Measurements from ENCODE around the gene RPGRIP1L. TPM values are rescaled to one million over a fixed set of nuclear protein-coding genes. Genes with fewer than 3 reads are reported as not detected.

Gene RPGRIP1L
- total and polyA plus RNA-seq, 2 donors (not counting 1 experiment from before 2014, with no cell fraction given), result 1.0 to 7.1 TPM

DNA sequence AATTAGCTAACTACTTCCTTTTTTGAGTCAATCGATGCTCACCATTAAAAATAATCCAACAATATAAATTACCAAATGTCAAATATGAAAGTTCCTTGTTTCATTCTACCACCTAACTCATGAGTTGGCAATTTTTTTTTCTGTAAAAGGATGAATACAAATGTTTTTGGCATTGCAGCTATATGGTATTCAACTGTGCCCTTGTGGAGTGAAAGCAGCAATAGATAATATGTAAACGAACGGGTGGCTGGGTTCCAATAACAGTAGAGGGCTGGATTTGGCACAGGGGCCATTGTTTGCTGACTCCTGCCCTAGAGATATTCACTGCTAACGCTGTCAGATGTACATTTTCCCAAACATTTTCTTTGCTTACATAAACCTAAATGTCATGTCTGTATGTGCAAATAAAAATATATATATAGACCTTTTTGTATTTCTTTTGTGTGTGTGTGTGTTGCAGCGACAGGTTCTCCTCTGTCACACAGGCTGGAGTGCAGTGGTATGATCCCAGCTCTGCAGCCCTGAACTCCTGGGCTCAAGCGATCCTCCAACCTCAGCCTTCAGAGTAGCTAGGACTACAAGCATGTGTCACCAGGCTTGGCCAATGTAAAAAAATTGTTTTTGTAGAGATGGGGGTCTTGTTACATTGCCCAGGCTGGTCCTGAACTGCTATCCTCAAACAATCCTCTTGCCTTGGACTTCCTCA is 73.9 kb downstream of the RPGRIP1L start:
- TF ChIP-seq EZH2 (IDR thresholded peaks at IDR 0.05; ENCODE audit: borderline replicate concordance, insufficient read depth, low read depth, low read length, poor library complexity, severe bottlenecking), result no peak
- TF ChIP-seq, protein P1, sequence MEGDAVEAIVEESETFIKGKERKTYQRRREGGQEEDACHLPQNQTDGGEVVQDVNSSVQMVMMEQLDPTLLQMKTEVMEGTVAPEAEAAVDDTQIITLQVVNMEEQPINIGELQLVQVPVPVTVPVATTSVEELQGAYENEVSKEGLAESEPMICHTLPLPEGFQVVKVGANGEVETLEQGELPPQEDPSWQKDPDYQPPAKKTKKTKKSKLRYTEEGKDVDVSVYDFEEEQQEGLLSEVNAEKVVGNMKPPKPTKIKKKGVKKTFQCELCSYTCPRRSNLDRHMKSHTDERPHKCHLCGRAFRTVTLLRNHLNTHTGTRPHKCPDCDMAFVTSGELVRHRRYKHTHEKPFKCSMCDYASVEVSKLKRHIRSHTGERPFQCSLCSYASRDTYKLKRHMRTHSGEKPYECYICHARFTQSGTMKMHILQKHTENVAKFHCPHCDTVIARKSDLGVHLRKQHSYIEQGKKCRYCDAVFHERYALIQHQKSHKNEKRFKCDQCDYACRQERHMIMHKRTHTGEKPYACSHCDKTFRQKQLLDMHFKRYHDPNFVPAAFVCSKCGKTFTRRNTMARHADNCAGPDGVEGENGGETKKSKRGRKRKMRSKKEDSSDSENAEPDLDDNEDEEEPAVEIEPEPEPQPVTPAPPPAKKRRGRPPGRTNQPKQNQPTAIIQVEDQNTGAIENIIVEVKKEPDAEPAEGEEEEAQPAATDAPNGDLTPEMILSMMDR (IDR thresholded peaks at IDR 0.05), result no peak
- intact Hi-C loops (cut with micrococcal nuclease), result no loop called here
- no peak overlapping the region for H3K27ac ChIP-seq (ENCODE audit: low read length in 2 of 2)
- H3K79me2 ChIP-seq (ENCODE audit: control insufficient read depth, insufficient read depth, low read length), result no peaks in the 10 kb centered on the region
- no peak for DNase-seq
- H3K27me3 Mint-ChIP-seq, result no peaks in the 10 kb centered on the region
- no peaks in the 10 kb centered on the region for H3K9me3 Mint-ChIP-seq (ENCODE audit: insufficient read depth)
- no peak for ATAC-seq (ENCODE audit: low read depth)
- CTCF ChIA-PET, result no interaction called here
- peaks cover 5% of the 10 kb centered on the region for H3K4me1 Mint-ChIP-seq
- no peaks in the 10 kb centered on the region for H3K27me3 ChIP-seq (replicated peaks in 1 of 4; ENCODE audit: control extremely low read depth in 1 of 4, control insufficient read depth in 3 of 4, insufficient read depth in 4 of 4, low read length in 3 of 4)
- H3K4me2 ChIP-seq (replicated peaks; ENCODE audit: low read depth, low read length, poor library complexity, severe bottlenecking), result no peak overlapping the region
- no peaks in the 10 kb centered on the region for H3K36me3 ChIP-seq (replicated peaks in 1 of 2; ENCODE audit: control extremely low read depth in 1 of 2, control insufficient read depth in 1 of 2, extremely low read depth in 1 of 2, insufficient read depth in 2 of 2, low read length in 1 of 2)
- H3K4me3 ChIP-seq (ENCODE audit: control extremely low read depth in 1 of 5, extremely low read depth in 1 of 5, insufficient read depth in 1 of 5, low read depth in 2 of 5, low read length in 4 of 5), result no peak overlapping the region
- no peak overlapping the region for H3K4me3 Mint-ChIP-seq
- WGBS (ENCODE audit: insufficient coverage), result 100% methylated on average over 1 of the region's 6 CpGs
- no peaks in the 10 kb centered on the region for H4K20me1 ChIP-seq (ENCODE audit: control insufficient read depth, insufficient read depth, low read length, poor library complexity, severe bottlenecking)
- no peak overlapping the region for H3K27ac Mint-ChIP-seq
- H2AFZ ChIP-seq (ENCODE audit: insufficient read depth, low read depth, low read length, poor library complexity, severe bottlenecking), result no peak overlapping the region
- POLR2A ChIA-PET, result no interaction called here
- H3K4me1 ChIP-seq (ENCODE audit: control insufficient read depth in 2 of 2, insufficient read depth in 2 of 2, low read length in 2 of 2), result no peaks in the 10 kb centered on the region
- H3K9me3 ChIP-seq (ENCODE audit: control extremely low read depth in 1 of 3, control insufficient read depth in 2 of 3, insufficient read depth in 1 of 3, low read length in 2 of 3), result peaks cover 0 to 6% (median 0%) of the 10 kb centered on the region in 3 donors
- no peak overlapping the region for H3K9ac ChIP-seq (ENCODE audit: low read length)

DNA sequence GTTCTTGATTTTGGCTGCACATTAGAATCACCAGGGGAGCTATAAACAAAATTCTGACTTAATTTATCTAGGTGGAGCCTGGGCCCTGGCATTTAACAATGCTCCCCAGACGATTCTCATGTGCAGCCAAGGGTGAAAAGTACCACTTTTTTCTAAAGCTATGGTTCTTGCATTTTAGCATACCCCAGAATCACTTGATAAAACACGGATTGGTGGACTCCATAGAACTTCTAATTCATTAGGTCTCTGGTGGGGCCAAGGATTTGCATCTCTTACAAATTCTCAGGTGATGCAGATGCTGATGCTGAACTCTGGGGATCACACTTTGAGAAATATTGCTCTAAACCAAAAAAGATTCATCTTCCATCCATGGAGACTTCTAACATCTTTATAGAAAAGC is 74.5 kb downstream of the RPGRIP1L start:
- Mint-ChIP-seq H3K4me3 (no peak overlapping the region), H3K27ac (no peak overlapping the region), H3K27me3 (no peaks in the 10 kb centered on the region), H3K4me1 (peaks cover 5% of the 10 kb centered on the region), H3K9me3 (ENCODE audit: insufficient read depth) (no peaks in the 10 kb centered on the region)
- DNase-seq (no peak), ATAC-seq (ENCODE audit: low read depth) (no peak)
- POLR2A ChIA-PET, result no interaction called here
- Histone ChIP-seq H2AFZ (ENCODE audit: insufficient read depth, low read depth, low read length, poor library complexity, severe bottlenecking) (no peak overlapping the region), H3K9ac (ENCODE audit: low read length) (no peak overlapping the region), H3K9me3 (ENCODE audit: control extremely low read depth in 1 of 3, control insufficient read depth in 2 of 3, insufficient read depth in 1 of 3, low read length in 2 of 3) (peaks cover 0 to 6% (median 0%) of the 10 kb centered on the region in 3 donors), H3K36me3 (replicated peaks in 1 of 2; ENCODE audit: control extremely low read depth in 1 of 2, control insufficient read depth in 1 of 2, extremely low read depth in 1 of 2, insufficient read depth in 2 of 2, low read length in 1 of 2) (no peaks in the 10 kb centered on the region), H4K20me1 (ENCODE audit: control insufficient read depth, insufficient read depth, low read length, poor library complexity, severe bottlenecking) (no peaks in the 10 kb centered on the region), H3K79me2 (ENCODE audit: control insufficient read depth, insufficient read depth, low read length) (no peaks in the 10 kb centered on the region), H3K4me1 (ENCODE audit: control insufficient read depth in 2 of 2, insufficient read depth in 2 of 2, low read length in 2 of 2) (no peaks in the 10 kb centered on the region), H3K4me2 (replicated peaks; ENCODE audit: low read depth, low read length, poor library complexity, severe bottlenecking) (no peak overlapping the region), H3K4me3 (ENCODE audit: control extremely low read depth in 1 of 5, extremely low read depth in 1 of 5, insufficient read depth in 1 of 5, low read depth in 2 of 5, low read length in 4 of 5) (no peak overlapping the region), H3K27ac (ENCODE audit: low read length in 2 of 2) (no peak overlapping the region), H3K27me3 (replicated peaks in 1 of 4; ENCODE audit: control extremely low read depth in 1 of 4, control insufficient read depth in 3 of 4, insufficient read depth in 4 of 4, low read length in 3 of 4) (no peaks in the 10 kb centered on the region)
- TF ChIP-seq, protein P1 (IDR thresholded peaks at IDR 0.05), result no peak
- TF ChIP-seq EZH2 (IDR thresholded peaks at IDR 0.05; ENCODE audit: borderline replicate concordance, insufficient read depth, low read depth, low read length, poor library complexity, severe bottlenecking), result no peak
- intact Hi-C loops (cut with micrococcal nuclease), result no loop called here
- WGBS (ENCODE audit: insufficient coverage), result no CpG with 5 or more reads among the region's 2 CpGs
- CTCF ChIA-PET, result no interaction called here
